CD14-positive monocyte (primary cell): ENCODE results near the gene HSF2BP. TPM values are rescaled to one million over a fixed set of nuclear protein-coding genes. Genes with fewer than 3 reads are reported as not detected.

Experiments
- DNase-seq, 3 donors: peaks; one replicate each; pipeline ENCODE4 v3.0.0-alpha.2; 2011 to 2022
- H2AFZ ChIP-seq: 2 replicates; pipeline ENCODE4 v1.6.0; 2012; ENCODE audit warnings: mild to moderate bottlenecking, low read depth, low read length, inconsistent platforms; ENCODE audit not compliant: insufficient read depth, poor library complexity, severe bottlenecking
- H3K27ac ChIP-seq, 2 donors: 1 replicate in 1 of 2; 2 replicates in 1 of 2; pipeline ENCODE4 v1.5.1; 2012 to 2013; ENCODE audit warnings: low read length in 2 of 2, control low read depth in 1 of 2, inconsistent platforms in 1 of 2, low read depth in 1 of 2, mild to moderate bottlenecking in 1 of 2
- H3K27me3 ChIP-seq, 2 donors: one replicate each; pipeline versions ENCODE4 v1.6.0 to v1.6.1; 2011 to 2013; ENCODE audit warnings: low read length in 2 of 2; ENCODE audit not compliant: control insufficient read depth in 2 of 2, insufficient read depth in 2 of 2
- H3K36me3 ChIP-seq, 2 donors: replicated peaks in 1 of 2; 1 replicate in 1 of 2; 2 replicates in 1 of 2; pipeline versions ENCODE4 v1.5.1 to v1.6.1; 2012 to 2013; ENCODE audit warnings: low read length in 2 of 2, control low read depth in 1 of 2, inconsistent platforms in 1 of 2, mild to moderate bottlenecking in 1 of 2; ENCODE audit not compliant: insufficient read depth in 2 of 2, control insufficient read depth in 1 of 2
- H3K4me1 ChIP-seq, 2 donors: 1 replicate in 1 of 2; 2 replicates in 1 of 2; pipeline versions ENCODE4 v1.5.1 to v1.6.1; 2012 to 2013; ENCODE audit warnings: low read length in 2 of 2, control low read depth in 1 of 2, inconsistent platforms in 1 of 2, mild to moderate bottlenecking in 1 of 2, moderate library complexity in 1 of 2; ENCODE audit not compliant: insufficient read depth in 2 of 2, control insufficient read depth in 1 of 2
- H3K4me2 ChIP-seq: replicated peaks from 2 replicates; pipeline ENCODE3; 2012; ENCODE audit warnings: low read length, moderate library complexity, mild to moderate bottlenecking; ENCODE audit not compliant: poor library complexity, severe bottlenecking; ENCODE audit errors: extremely low read depth
- H3K4me3 ChIP-seq, 3 experiments: fragments of 200-600 bp in 1 of 3; sonication (generic) in 1 of 3; replicated peaks in 1 of 3; 1 replicate in 2 of 3; 2 replicates in 1 of 3; pipeline ENCODE4 v1.5.1; 2011 to 2013; ENCODE audit warnings: low read length in 3 of 3, mild to moderate bottlenecking in 3 of 3, control low read depth in 2 of 3, low read depth in 2 of 3, inconsistent platforms in 1 of 3, moderate library complexity in 1 of 3
- H3K79me2 ChIP-seq: 2 replicates; pipeline ENCODE4 v1.6.0; 2012; ENCODE audit warnings: mild to moderate bottlenecking, control low read depth, inconsistent platforms, low read length, moderate library complexity; ENCODE audit not compliant: insufficient read depth
- H3K9ac ChIP-seq: 2 replicates; pipeline ENCODE4 v1.6.0; 2017; ENCODE audit warnings: low read length, mild to moderate bottlenecking; ENCODE audit not compliant: insufficient read depth, poor library complexity, severe bottlenecking
- H3K9me3 ChIP-seq, 2 donors: replicated peaks in 1 of 2; 1 replicate in 1 of 2; 2 replicates in 1 of 2; pipeline versions ENCODE4 v1.5.1 to v1.6.1; 2012 to 2013; ENCODE audit warnings: low read length in 2 of 2, control low read depth in 1 of 2; ENCODE audit not compliant: control insufficient read depth in 1 of 2, insufficient read depth in 1 of 2
- H4K20me1 ChIP-seq: 2 replicates; pipeline ENCODE4 v1.6.0; 2012; ENCODE audit warnings: mild to moderate bottlenecking, low read length, control low read depth, moderate library complexity; ENCODE audit not compliant: insufficient read depth
- H3K27ac Mint-ChIP-seq, 7 donors: one replicate each; pipeline ENCODE4 v1.8.0; 2020; ENCODE audit warnings: mild to moderate bottlenecking in 7 of 7, mixed read lengths in 7 of 7, moderate library complexity in 6 of 7, inconsistent platforms in 2 of 7
- H3K27me3 Mint-ChIP-seq, 3 donors: one replicate each; pipeline ENCODE4 v1.8.0; 2021 to 2022; ENCODE audit warnings: low read depth in 3 of 3, mild to moderate bottlenecking in 3 of 3, mixed read lengths in 3 of 3, moderate library complexity in 3 of 3, inconsistent platforms in 1 of 3
- H3K36me3 Mint-ChIP-seq, 2 donors: one replicate each; pipeline ENCODE4 v1.8.0; 2020; ENCODE audit warnings: mixed read lengths in 2 of 2, inconsistent platforms in 1 of 2, mild to moderate bottlenecking in 1 of 2
- H3K4me1 Mint-ChIP-seq: one replicate; pipeline ENCODE4 v1.8.0; 2020; ENCODE audit warnings: mild to moderate bottlenecking, mixed read lengths
- H3K4me3 Mint-ChIP-seq, 2 donors: one replicate each; pipeline ENCODE4 v1.8.0; 2020; ENCODE audit warnings: mild to moderate bottlenecking in 2 of 2, mixed read lengths in 2 of 2, moderate library complexity in 1 of 2
- H3K9me3 Mint-ChIP-seq, 7 donors: one replicate each; pipeline ENCODE4 v1.8.0; 2020 to 2022; ENCODE audit warnings: mixed read lengths in 7 of 7, mild to moderate bottlenecking in 6 of 7, moderate library complexity in 6 of 7, inconsistent platforms in 2 of 7
- CTCF ChIP-seq: fragments of 200-600 bp; IDR thresholded peaks from one replicate; pipeline ENCODE4 v1.8.0; 2022; ENCODE audit warnings: antibody characterized with exemption, mild to moderate bottlenecking
- WGBS: methylation state at CpG from one replicate; pipeline ENCODE4 v1.1.5; 2013; ENCODE audit warnings: missing lambda C conversion rate; ENCODE audit not compliant: insufficient coverage; 5-methylcytosine and 5-hydroxymethylcytosine counted together
- intact Hi-C, 2 donors: fragments of 100-400 bp; cut with micrococcal nuclease; formaldehyde crosslinking; loops; one replicate each; pipeline versions ENCODE4 v1.15.0 to v1.15.1; 2023
- polyA plus RNA-seq, 3 donors: library from polyadenylated mRNA; depleted of rRNA in 1 of 3; unstranded in 2 of 3; stranded (reverse) in 1 of 3; fragments of 300-500 nt in 2 of 3; fragments of >200 nt in 1 of 3; fragmentation: Illumina TruSeq in 2 of 3; gene quantifications; 1 replicate in 2 of 3; 2 replicates in 1 of 3; pipeline ENCODE4 v1.2.3, GENCODE V29; 2012 to 2021

HSF2BP gene
- polyA plus RNA-seq, 3 donors = 0.20 TPM; not detected in 2

DNA sequence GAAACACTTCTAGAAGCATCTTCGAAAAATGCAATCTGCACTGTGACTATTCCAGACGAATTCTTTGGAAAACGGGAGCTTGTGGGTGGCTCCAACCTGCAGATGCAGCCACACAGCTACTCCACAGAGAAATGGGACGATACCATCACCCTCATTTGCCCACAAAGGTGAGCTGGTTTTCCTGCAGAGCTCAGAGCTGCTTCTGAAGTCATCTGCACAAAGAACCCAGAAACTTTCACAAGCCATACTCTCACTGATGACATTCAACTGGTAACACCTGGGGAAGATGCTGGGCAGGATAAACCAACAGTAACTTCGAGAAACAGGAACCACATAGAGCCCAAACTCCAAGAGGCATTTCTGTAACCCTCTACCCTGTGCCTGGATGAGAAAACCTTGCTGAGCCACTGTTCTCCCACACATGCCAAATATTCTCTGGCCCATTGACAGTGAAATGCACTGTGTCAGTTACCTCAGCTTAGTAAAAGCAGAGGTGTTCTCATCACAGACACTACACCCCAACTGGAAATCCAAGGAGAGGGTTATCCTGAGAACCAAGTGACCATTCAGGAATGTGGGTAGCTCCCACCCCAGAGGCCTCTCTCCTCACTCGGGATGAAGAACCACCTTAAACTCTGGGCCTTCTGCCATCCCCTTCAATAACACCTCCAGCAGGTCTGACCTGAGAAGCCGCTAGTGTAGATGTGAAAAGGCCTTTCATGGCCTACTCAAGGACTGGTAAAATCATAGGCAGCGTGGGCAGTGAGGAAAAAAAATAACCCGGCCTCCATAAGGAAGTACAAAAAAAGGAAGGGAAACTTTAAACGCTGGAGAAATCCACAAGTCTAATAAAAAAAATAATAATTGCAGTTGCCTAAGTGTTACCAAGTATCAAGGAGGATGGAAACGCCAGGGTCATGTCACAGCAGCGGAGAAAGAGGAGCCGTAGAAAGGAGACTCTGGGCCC is 56.7 kb downstream of the HSF2BP start:
- 52% methylated on average over 8 of the region's 13 CpGs for WGBS
- intact Hi-C loops = no loop called here
- H3K27ac Mint-ChIP-seq = peak overlapping the region in 4 of 7 donors; percentile 45 to 89 (median 88)
- TF ChIP-seq CTCF = no peak
- peak overlapping the region; percentile 28 for H2AFZ ChIP-seq
- no peaks in the 10 kb centered on the region for H3K36me3 ChIP-seq
- peak overlapping the region; percentile 26 for H3K4me2 ChIP-seq
- H4K20me1 ChIP-seq = no peaks in the 10 kb centered on the region
- peaks cover 0 to 3% (median 0%) of the 10 kb centered on the region in 7 donors for H3K9me3 Mint-ChIP-seq
- H3K4me3 ChIP-seq = no peak overlapping the region
- no peaks in the 10 kb centered on the region for H3K36me3 Mint-ChIP-seq
- H3K27me3 ChIP-seq = no peaks in the 10 kb centered on the region
- peak; percentile 10 to 63 (median 18) for DNase-seq
- H3K9ac ChIP-seq = peak overlapping the region; percentile 43
- no peaks in the 10 kb centered on the region for H3K4me1 Mint-ChIP-seq
- no peaks in the 10 kb centered on the region for H3K79me2 ChIP-seq
- H3K9me3 ChIP-seq = no peaks in the 10 kb centered on the region
- peaks cover 24 to 26% of the 10 kb centered on the region in 2 donors for H3K4me1 ChIP-seq
- peak overlapping the region; percentile 59 to 78 for H3K27ac ChIP-seq
- no peaks in the 10 kb centered on the region for H3K27me3 Mint-ChIP-seq
- H3K4me3 Mint-ChIP-seq = peak overlapping the region in 1 of 2 donors; percentile 43

DNA sequence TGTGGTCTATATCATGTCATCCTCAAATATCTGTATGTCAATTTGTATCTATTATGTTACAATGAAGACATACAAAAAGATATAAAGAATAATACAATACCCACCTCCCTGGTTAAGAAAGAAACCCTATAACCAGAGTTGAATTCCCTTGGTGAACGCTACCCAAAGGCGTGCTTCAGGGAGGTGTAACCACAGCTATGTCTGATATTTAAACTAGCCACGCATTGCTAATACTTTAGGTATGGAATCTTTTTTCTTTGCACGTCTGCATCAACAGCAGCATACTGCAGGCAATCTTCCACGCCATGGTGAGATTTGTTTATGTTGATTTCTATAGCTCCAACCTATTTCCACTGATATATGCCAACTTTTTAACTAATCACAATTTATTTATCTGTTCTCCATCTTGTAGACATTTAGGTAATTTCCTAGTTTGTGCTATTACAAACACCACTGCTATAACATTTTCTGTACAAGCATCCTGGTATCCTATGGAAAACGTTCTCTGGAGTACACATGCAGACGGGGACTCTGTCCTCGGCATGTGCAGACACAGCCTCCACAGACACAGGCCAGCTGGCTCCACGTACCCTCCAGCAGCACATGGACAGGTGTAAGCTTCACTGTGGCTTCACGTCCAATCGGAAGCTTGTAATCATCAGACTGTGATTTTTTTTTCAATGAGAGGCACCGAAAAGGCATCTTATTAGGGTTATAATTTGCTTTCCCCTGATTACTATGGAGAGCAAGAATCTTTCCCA is 58.5 kb downstream of the HSF2BP start:
- Mint-ChIP-seq H3K4me1 (no peaks in the 10 kb centered on the region), H3K27me3 (peaks cover 0 to 2% (median 0%) of the 10 kb centered on the region in 3 donors), H3K9me3 (peaks cover 0 to 5% (median under 1%) of the 10 kb centered on the region in 7 donors), H3K27ac (no peak overlapping the region), H3K4me3 (no peak overlapping the region), H3K36me3 (no peaks in the 10 kb centered on the region)
- Histone ChIP-seq H3K9ac (no peak overlapping the region), H3K27ac (no peak overlapping the region), H3K4me2 (no peak overlapping the region), H3K27me3 (no peaks in the 10 kb centered on the region), H3K9me3 (peaks cover 0 to under 1% of the 10 kb centered on the region in 2 donors), H2AFZ (no peak overlapping the region), H3K36me3 (no peaks in the 10 kb centered on the region), H3K4me3 (no peak overlapping the region), H3K79me2 (no peaks in the 10 kb centered on the region), H4K20me1 (no peaks in the 10 kb centered on the region), H3K4me1 (peaks cover 24 to 26% of the 10 kb centered on the region in 2 donors)
- WGBS = 96% methylated on average over 6 of the region's 12 CpGs
- intact Hi-C loops = no loop called here
- DNase-seq = no peak
- no peak for TF ChIP-seq CTCF
